Esophagus squamous epithelium (tissue), 5 donors: ENCODE results near the gene SCT. TPM values are rescaled to one million over a fixed set of nuclear protein-coding genes. Genes with fewer than 3 reads are reported as not detected.

Source experiments
- DNase-seq: peaks from one replicate; lab custom pipeline; 2025; lab: John Stamatoyannopoulos, UW
- H3K27ac ChIP-seq, 4 donors: fragments of 200-600 bp; sonication (generic); one replicate each; pipeline ENCODE4 v1.5.1; 2016 to 2019; ENCODE audit warnings: mild to moderate bottlenecking in 1 of 4
- H3K27me3 ChIP-seq, 4 donors: fragments of 200-600 bp; sonication (generic); 1 replicate in 3 of 4; 2 replicates in 1 of 4; pipeline versions ENCODE4 v1.5.1 to v1.6.0; 2017 to 2021; ENCODE audit warnings: antibody characterized with exemption in 1 of 4
- H3K36me3 ChIP-seq, 3 donors: fragments of 200-600 bp; sonication (generic); one replicate each; pipeline ENCODE4 v1.5.1; 2016 to 2019
- H3K4me1 ChIP-seq, 3 donors: fragments of 200-600 bp; sonication (generic); one replicate each; pipeline ENCODE4 v1.5.1; 2017 to 2019
- H3K4me3 ChIP-seq, 4 donors: fragments of 200-600 bp; sonication (generic); 1 replicate in 3 of 4; 2 replicates in 1 of 4; pipeline ENCODE4 v1.5.1; 2016 to 2019; ENCODE audit warnings: mild to moderate bottlenecking in 2 of 4, moderate library complexity in 1 of 4
- H3K9me3 ChIP-seq, 3 donors: fragments of 200-600 bp; sonication (generic); one replicate each; pipeline ENCODE4 v1.5.1; 2016 to 2019
- CTCF ChIP-seq, 6 experiments: fragments of 450-650 bp in 4 of 6; fragments of 200-600 bp in 2 of 6; sonication (generic) in 2 of 6; IDR thresholded peaks; one replicate each; pipeline ENCODE4 v1.5.1; 2016 to 2019; ENCODE audit warnings: antibody characterized with exemption in 6 of 6, mild to moderate bottlenecking in 4 of 6, moderate library complexity in 4 of 6
- POLR2A ChIP-seq, 4 donors: fragments of 450-650 bp; IDR thresholded peaks; one replicate each; pipeline ENCODE4 v1.6.1; 2017; ENCODE audit warnings: antibody characterized with exemption in 4 of 4, mild to moderate bottlenecking in 4 of 4, moderate library complexity in 3 of 4
- WGBS, 2 donors: methylation state at CpG; one replicate each; pipeline ENCODE4 v1.1.5; 2018; 5-methylcytosine and 5-hydroxymethylcytosine counted together
- intact Hi-C: fragments of 100-400 bp; cut with DNase I; formaldehyde crosslinking; loops from one replicate; pipeline ENCODE4 v1.15.0; 2022
- total RNA-seq, 4 donors: library from RNA; depleted of rRNA; stranded (reverse); fragments of >200 nt; gene quantifications; one replicate each; pipeline ENCODE4 v1.1.0, GENCODE V29; 2016
- donor health status: DM: yes; HTN: yes; CAD: no.

Gene SCT
- total RNA-seq, 4 donors from 2014 or later = 5.3 TPM; not detected in 3

DNA sequence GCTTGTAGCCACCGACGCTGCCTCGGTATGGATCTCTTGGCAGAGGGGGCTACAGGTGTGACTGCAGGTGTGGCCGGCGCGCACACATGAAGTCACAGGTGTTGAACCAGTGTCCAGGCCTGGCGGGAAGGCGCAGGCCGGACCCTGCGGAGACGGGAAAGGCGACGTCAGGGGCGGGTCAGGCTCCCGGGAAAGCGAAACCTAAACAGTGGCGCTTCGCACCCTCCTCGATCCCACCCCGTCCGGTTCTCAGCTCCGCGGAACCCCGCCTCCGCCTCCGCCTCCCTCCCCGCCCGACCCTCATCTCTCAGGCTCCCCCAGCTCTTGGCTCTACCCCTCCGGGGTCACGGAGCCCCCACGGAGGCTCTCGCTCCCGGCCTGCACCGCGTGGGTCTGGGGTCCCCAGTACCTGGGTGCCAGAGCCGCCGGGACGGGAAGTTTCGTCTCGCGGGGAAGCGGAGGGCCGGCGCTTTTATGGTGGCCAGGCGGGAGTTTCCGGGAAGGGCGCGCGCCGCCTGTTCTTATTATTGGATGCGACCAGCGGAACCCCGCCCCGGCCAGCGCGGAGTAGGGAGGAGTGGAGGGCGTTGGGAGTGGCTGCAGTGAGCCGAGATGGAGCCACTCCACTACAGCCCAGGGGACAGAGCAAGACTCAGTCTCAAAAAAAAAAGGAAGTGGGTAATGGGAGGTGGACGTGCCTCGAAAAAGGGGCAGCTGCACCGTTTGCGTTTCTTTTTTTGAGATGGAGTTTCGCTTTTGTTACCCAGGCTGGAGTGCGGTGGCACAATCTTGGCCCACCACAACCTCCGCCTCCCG lies 11.3 kb downstream of the SCT start, which contains the start of gene IRF7:
Gene IRF7 (minus strand): TSS at position 447 of the 816 bp plus-strand sequence. CDS start 586 bp downstream, outside the sequence.
- peak; percentile 92 for DNase-seq
- H3K27me3 ChIP-seq = no peaks in the 10 kb centered on the region
- H3K27ac ChIP-seq = peak within 1 kb of the TSS; percentile 94 to 98 (median 97)
- 0 to 4% methylated on average over 5 to 44 of the region's 66 CpGs for WGBS, 2 donors
- peaks cover 10 to 65% (median 23%) of the 10 kb centered on the region in 3 donors for H3K36me3 ChIP-seq
- H3K4me3 ChIP-seq = peak within 1 kb of the TSS; percentile 58 to 78 (median 72)
- TF ChIP-seq CTCF (IDR thresholded peaks at IDR 0.05) (no peak), POLR2A (IDR thresholded peaks at IDR 0.05) (peak in 2 of 4 donors; percentile 71 to 87)
- intact Hi-C loops = loop anchor here (5.0 kb wide), 1 partner anchor 48 kb away; no protein-coding TSS in a partner anchor
- H3K4me1 ChIP-seq = peaks cover 32 to 58% (median 45%) of the 10 kb centered on the region in 3 donors
- no peaks in the 10 kb centered on the region for H3K9me3 ChIP-seq

DNA sequence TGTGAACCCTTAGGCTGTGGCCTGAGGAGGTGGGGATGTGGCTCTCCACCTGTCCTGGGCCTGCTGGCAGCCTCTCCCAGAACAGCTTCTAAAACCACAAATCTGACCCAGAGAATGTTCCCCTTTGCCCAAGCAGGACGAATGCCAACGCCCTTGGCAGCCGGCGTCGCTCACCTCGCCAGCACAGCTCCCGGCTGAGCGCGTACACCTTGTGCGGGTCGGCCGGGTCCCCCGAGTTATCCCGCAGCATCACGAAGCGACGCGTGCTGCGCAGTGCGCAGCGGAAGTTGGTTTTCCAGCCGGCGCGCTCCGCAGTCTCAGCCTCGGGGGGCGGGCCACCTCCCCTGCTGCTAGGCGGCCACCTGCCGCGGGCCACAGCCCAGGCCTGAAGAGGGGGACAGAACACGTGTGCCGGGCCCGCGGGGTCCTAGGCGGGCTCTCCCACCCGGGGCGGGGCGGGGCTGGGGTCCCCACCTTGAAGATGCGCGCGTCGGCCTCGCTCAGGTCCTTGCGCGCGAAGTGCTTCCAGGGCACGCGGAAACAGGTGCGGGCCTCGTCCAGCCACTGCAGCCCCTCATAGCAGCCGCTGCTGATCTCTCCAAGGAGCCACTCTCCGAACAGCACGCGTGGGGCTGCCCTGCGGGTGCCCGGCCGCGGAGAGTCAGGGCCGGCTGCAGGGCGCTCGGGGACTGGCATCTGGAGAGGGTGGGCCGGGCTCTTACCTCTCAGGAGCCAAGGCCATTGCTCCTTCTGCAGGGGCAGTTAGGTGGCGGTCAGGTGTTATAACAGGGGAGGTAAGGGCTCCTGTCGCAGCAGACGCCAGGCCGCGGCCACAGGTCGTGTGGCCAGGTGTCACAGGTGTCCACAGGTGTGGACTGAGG lies 12.1 kb downstream of the SCT start:
- 37% methylated on average over 9 of the region's 68 CpGs; no CpG with 5 or more reads in 1 of the 2 donors for WGBS, 2 donors
- intact Hi-C loops = loop anchor here (5.0 kb wide), 2 partner anchors 38 to 48 kb away; partner anchors contain the start of gene PHRF1
- Histone ChIP-seq H3K4me1 (peaks cover 32 to 58% (median 45%) of the 10 kb centered on the region in 3 donors), H3K4me3 (peak overlapping the region; percentile 58 to 78 (median 72)), H3K36me3 (peaks cover 16 to 70% (median 32%) of the 10 kb centered on the region in 3 donors), H3K27ac (peak overlapping the region; percentile 94 to 98 (median 97)), H3K27me3 (no peaks in the 10 kb centered on the region), H3K9me3 (no peaks in the 10 kb centered on the region)
- no peak for DNase-seq
- TF ChIP-seq CTCF (IDR thresholded peaks at IDR 0.05) (no peak), POLR2A (IDR thresholded peaks at IDR 0.05) (no peak)

- Histone ChIP-seq H3K27ac (peak overlapping the region; percentile 94 to 98 (median 97)), H3K27me3 (no peaks in the 10 kb centered on the region), H3K9me3 (no peaks in the 10 kb centered on the region), H3K36me3 (peaks cover 22 to 70% (median 39%) of the 10 kb centered on the region in 3 donors), H3K4me3 (peak overlapping the region in 3 of 4 donors; percentile 69 to 78 (median 74)), H3K4me1 (peaks cover 32 to 58% (median 45%) of the 10 kb centered on the region in 3 donors)
- no peak for TF ChIP-seq CTCF (IDR thresholded peaks at IDR 0.05)
- TF ChIP-seq POLR2A (IDR thresholded peaks at IDR 0.05) = no peak
- no peak for DNase-seq
- intact Hi-C loops = loop anchor here (5.0 kb wide), 1 partner anchor 37 kb away; the partner anchor contains the start of gene PHRF1
- WGBS, 2 donors = 27 to 30% methylated on average over 3 to 9 of the region's 14 CpGs
Observed at GRCh38 chr11:614021-614622, 12.9 kb downstream of the SCT start.

GRCh38 chr11:613369-613968 lies 13.5 kb downstream of the SCT start:
- WGBS, 2 donors = 42 to 46% methylated on average over 3 to 14 of the region's 36 CpGs
- peaks cover 32 to 58% (median 45%) of the 10 kb centered on the region in 3 donors for H3K4me1 ChIP-seq
- intact Hi-C loops = loop anchor here (5.0 kb wide), 1 partner anchor 36 kb away; the partner anchor contains the start of gene PHRF1

More at GRCh38 chr11:613369-613968, 13.5 kb downstream of the SCT start:
- Histone ChIP-seq H3K36me3 (peaks cover 29 to 72% (median 46%) of the 10 kb centered on the region in 3 donors), H3K4me3 (peak overlapping the region in 1 of 4 donors; percentile 69), H3K27me3 (no peaks in the 10 kb centered on the region), H3K27ac (peak overlapping the region; percentile 94 to 98 (median 97)), H3K9me3 (no peaks in the 10 kb centered on the region)
- DNase-seq = peak; percentile 48
- TF ChIP-seq CTCF (IDR thresholded peaks at IDR 0.05) = no peak
- peak in 1 of 4 donors; percentile 46 for TF ChIP-seq POLR2A (IDR thresholded peaks at IDR 0.05)
